Measurements from ENCODE around the gene ADGRL3.

The ADGRL3 gene

GRCh38 chr4:61211781-61212180 is 11.7 kb downstream of the ADGRL3 start:
- in situ Hi-C loops (cut with HindIII; ENCODE audit: low sequenced_read_pairs): no loop called here

GRCh38 chr4:61212788-61213187 is 12.7 kb downstream of the ADGRL3 start:
- in situ Hi-C loops (cut with HindIII; ENCODE audit: low sequenced_read_pairs): no loop called here
- H3K4me3 ChIP-seq (ENCODE audit: low read depth, low read length): no peak overlapping the region
- DNase-seq (ENCODE audit: low read depth): no peak
- no peak for TF ChIP-seq CTCF (IDR thresholded peaks at IDR 0.05; ENCODE audit: low read depth, low read length, missing control alignments)

More at GRCh38 chr4:61211781-61212180, 11.7 kb downstream of the ADGRL3 start:
- DNase-seq (ENCODE audit: low read depth): no peak
- no peak for TF ChIP-seq CTCF (IDR thresholded peaks at IDR 0.05; ENCODE audit: low read depth, low read length, missing control alignments)
- no peak overlapping the region for H3K4me3 ChIP-seq (ENCODE audit: low read depth, low read length)

- in situ Hi-C loops (cut with HindIII; ENCODE audit: low sequenced_read_pairs): no loop called here
- no peak for TF ChIP-seq CTCF (IDR thresholded peaks at IDR 0.05; ENCODE audit: low read depth, low read length, missing control alignments)
- H3K4me3 ChIP-seq (ENCODE audit: low read depth, low read length): no peak overlapping the region
- no peak for DNase-seq (ENCODE audit: low read depth)
Observed at GRCh38 chr4:61214680-61215079, 14.6 kb downstream of the ADGRL3 start.

- no peak for DNase-seq (ENCODE audit: low read depth)
- no peak for TF ChIP-seq CTCF (IDR thresholded peaks at IDR 0.05; ENCODE audit: low read depth, low read length, missing control alignments)
- in situ Hi-C loops (cut with HindIII; ENCODE audit: low sequenced_read_pairs): no loop called here
- no peak overlapping the region for H3K4me3 ChIP-seq (ENCODE audit: low read depth, low read length)
Observed at GRCh38 chr4:61217222-61217621, 17.1 kb downstream of the ADGRL3 start.

GRCh38 chr4:61220556-61220955 is 20.4 kb downstream of the ADGRL3 start:
- no peak overlapping the region for H3K4me3 ChIP-seq (ENCODE audit: low read depth, low read length)
- DNase-seq (ENCODE audit: low read depth): no peak
- TF ChIP-seq CTCF (IDR thresholded peaks at IDR 0.05; ENCODE audit: low read depth, low read length, missing control alignments): no peak
- in situ Hi-C loops (cut with HindIII; ENCODE audit: low sequenced_read_pairs): no loop called here

- DNase-seq (ENCODE audit: low read depth): no peak
- in situ Hi-C loops (cut with HindIII; ENCODE audit: low sequenced_read_pairs): no loop called here
- H3K4me3 ChIP-seq (ENCODE audit: low read depth, low read length): no peak overlapping the region
- no peak for TF ChIP-seq CTCF (IDR thresholded peaks at IDR 0.05; ENCODE audit: low read depth, low read length, missing control alignments)
Observed at GRCh38 chr4:61223385-61223784, 23.3 kb downstream of the ADGRL3 start.

- no peak for TF ChIP-seq CTCF (IDR thresholded peaks at IDR 0.05; ENCODE audit: low read depth, low read length, missing control alignments)
- no peak overlapping the region for H3K4me3 ChIP-seq (ENCODE audit: low read depth, low read length)
- in situ Hi-C loops (cut with HindIII; ENCODE audit: low sequenced_read_pairs): no loop called here
- DNase-seq (ENCODE audit: low read depth): no peak
Observed at GRCh38 chr4:61224573-61224972, 24.4 kb downstream of the ADGRL3 start.
